HG03520 (cell line): Measurements from ENCODE around the gene LRRC71.

Source experiments
- ATAC-seq: cut with Tn5 transposase; IDR thresholded peaks from one replicate; pipeline ENCODE4 v1.9.1; 2021; ENCODE audit warnings: mild to moderate bottlenecking, moderate library complexity; ENCODE audit not compliant: unreplicated experiment

LRRC71 gene

DNA sequence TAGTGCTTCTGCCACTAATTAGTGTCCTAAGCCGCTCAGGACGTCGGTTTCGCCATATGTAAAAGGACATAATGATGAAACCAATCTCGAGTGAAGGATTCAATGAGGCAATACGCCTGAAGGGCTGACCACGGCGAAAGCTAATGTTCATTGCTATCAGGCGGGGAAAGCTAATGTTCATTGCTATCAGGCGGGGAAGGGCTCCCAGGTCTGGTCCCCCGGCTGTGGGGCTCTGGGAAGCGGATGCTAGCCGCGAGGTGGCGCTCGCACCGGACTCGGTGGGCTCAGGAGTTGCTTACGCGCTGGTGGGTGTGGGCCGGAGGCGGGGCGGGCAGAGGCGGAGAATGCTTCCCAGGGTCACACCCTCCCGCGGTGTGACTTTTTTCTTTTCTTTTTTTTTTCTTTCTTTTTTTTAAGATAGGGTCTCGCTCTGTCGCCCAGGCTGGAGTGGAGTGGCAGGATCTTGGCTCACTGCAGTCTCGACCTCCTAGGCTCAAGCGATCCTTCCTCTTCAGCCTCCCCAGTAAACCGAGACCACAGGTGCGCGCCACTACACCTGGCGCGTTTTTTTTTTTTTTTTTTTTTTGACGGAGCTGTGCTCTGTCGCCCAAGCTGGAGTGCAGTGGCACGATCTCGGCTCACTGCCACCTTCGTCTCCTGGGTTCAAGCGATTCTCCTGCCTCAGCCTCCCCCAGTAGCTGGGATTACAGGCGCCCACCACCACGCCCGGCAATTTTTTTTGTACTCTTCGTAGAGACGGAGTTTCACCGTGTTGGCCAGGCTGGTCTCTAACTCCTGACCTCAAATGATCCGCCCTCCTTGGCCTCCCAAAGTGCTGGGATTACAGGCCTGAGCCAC is 28.0 kb upstream of the LRRC71 start:
- ATAC-seq = no peak

GRCh38 chr1:156893048-156893953 is 27.1 kb upstream of the LRRC71 start, which contains the start of gene PEAR1:
Gene PEAR1, plus strand, starts transcription at chr1:156893718. Its CDS starts 10,209 bp downstream, at chr1:156903927.
- no peak for ATAC-seq

GRCh38 chr1:156894001-156894400 is 26.4 kb upstream of the LRRC71 start:
- no peak for ATAC-seq

GRCh38 chr1:156894711-156895454 is 25.5 kb upstream of the LRRC71 start:
- ATAC-seq = no peak

DNA sequence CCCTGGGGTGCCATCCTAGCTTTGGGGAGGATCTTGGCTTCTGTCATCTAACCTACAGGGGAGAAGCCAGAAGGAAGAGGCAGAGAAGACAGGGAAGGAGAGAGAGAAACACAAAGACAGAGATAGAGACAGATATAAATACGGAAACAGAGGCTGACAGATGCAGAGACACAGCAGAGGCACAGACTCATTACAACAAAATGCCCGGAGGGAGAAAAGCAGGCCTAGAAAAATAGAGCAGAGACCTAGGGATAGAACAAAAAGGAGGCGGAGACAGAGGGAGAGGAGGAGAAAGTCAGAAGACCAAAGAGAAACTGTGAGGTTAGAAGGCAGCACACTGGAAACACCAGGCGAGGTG is 25.0 kb upstream of the LRRC71 start:
- no peak for ATAC-seq

GRCh38 chr1:156895927-156896326 is 24.5 kb upstream of the LRRC71 start:
- ATAC-seq = no peak

GRCh38 chr1:156896490-156897033 is 23.9 kb upstream of the LRRC71 start:
- ATAC-seq = no peak

DNA sequence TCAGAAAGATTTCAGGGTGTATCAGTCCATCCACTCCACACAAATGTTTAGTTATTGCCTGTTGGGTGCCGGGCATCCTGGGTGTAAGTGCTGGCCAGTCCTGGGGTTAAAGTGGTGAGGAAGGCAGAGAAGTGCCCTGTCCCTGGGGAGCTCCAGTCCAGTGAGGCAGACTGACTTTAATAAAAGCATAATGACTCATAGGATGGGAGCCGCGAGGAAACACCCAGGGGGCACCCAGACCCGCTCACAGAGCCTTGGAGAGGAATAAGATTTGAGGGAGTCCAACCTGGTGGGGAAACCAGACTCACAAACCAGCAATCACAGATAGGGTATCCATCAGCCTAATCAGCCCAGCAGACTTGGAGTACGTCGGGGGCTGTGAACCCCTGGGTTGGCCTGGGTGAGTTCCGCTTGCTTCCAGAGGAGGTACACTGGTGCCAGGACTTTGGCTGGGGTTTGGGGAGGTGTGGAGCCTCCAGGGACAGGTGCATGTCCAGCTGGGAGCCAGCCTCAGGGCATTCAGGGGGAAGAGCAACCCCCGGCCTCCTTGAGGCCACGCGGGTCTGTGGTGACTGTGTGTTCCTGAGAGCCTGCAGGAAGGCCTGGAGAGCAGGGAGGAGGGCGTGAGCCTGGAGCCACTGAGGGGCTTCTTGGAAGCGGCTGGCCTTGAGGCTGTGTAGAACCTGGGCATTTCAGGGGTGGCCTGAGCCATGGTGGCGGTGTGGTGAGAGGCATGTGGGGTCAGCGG is 23.2 kb upstream of the LRRC71 start:
- ATAC-seq = no peak

DNA sequence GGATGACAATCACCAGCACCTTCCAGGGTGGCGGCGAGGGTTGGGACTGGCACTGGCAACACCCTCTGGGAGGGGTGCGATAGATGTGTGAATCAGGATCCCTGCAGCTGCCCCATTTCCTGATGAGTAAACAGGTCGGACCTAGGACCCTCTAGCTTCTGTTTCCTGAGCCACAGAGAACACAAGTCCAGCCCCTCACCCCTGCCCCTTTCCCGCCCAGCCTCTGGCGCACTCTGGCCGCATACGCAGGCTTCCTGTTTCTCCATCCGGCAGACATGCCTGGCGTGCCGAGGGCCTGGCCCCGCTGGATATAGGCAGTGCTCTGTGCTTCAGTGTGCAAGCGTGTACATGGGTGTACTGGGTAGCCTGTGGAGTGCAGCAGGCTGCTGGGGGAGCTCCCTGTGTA is 22.3 kb upstream of the LRRC71 start:
- no peak for ATAC-seq

GRCh38 chr1:156898971-156899664 is 21.3 kb upstream of the LRRC71 start:
- ATAC-seq = no peak

GRCh38 chr1:156899956-156900718 is 20.3 kb upstream of the LRRC71 start:
- no peak for ATAC-seq

GRCh38 chr1:156900896-156901589 is 19.4 kb upstream of the LRRC71 start:
- ATAC-seq = no peak

DNA sequence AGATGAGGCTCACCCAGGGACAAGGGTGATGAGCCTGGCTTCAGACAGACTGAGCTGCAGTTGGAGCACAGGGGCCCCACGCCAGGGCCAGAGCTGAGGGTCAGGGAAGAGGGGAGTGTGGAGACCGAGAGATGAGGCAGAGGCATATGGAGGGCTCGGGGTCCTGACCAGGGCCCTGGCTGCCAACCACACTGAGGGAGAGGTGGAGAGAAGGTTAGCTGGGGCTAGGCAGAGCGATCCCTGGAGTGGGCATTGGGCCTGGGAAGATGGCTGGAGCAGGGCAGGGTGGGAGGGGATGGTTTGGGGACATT is 18.9 kb upstream of the LRRC71 start:
- no peak for ATAC-seq

GRCh38 chr1:156901966-156902915 is 18.2 kb upstream of the LRRC71 start:
- no peak for ATAC-seq

GRCh38 chr1:156903328-156904091 is 16.9 kb upstream of the LRRC71 start:
- ATAC-seq = no peak

GRCh38 chr1:156904187-156904959 is 16.1 kb upstream of the LRRC71 start:
- no peak for ATAC-seq
